ENCODE measurements around the gene SUPT6H. TPM values are rescaled to one million over a fixed set of nuclear protein-coding genes. Genes with fewer than 3 reads are reported as not detected.
"Not testable (repeated sequence)": the region's sequence is repeated elsewhere in the genome, so short reads cannot be mapped to it uniquely, and the experiment has no call there.

The SUPT6H gene
- polyA plus RNA-seq, 12 donors: 36.7 to 76.8 (median 40.9) TPM; not detected in 1

DNA sequence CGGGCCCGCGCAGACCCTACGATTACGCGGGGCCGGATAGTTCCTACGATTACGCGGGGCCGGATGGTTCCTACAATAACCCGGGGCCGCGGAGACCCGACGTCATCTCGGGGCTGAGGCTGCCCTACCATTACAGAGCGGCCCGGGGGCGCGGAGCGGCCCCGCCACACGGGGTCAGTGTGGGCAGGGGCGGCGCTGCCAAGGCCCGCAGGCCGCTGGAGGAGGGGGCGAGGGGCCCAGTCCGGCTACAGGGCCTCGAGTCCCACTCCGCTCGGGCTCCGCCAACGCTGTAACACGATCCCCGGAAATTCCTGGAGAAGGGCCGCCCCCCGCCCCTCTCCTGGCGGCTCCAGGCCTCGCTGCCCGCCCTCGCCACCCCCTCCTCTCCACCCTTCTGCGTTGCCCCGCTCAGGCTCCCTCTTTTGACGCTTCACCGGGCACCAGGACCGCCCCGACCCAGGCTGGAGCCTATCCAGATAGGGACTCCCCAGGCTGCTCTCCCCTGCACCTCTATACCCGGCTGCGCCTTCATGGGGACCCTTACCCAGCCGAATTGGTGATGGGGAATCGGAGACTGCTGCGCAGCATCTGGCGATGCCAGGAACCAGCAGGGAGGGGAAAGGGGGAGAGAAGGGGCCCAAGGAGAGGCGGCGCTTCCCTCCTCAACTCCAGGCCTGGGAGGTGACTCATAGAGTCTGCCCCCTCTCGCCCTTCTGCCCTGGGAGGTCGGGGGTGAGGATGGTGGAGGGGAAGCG is 55.8 kb downstream of the SUPT6H start, which contains the start of gene RAB34:
RAB34 (minus strand) TSS at position 291 of the 755 bp plus-strand sequence. CDS start 602 bp downstream, outside the sequence.
- peak; percentile 87 for DNase-seq

DNA sequence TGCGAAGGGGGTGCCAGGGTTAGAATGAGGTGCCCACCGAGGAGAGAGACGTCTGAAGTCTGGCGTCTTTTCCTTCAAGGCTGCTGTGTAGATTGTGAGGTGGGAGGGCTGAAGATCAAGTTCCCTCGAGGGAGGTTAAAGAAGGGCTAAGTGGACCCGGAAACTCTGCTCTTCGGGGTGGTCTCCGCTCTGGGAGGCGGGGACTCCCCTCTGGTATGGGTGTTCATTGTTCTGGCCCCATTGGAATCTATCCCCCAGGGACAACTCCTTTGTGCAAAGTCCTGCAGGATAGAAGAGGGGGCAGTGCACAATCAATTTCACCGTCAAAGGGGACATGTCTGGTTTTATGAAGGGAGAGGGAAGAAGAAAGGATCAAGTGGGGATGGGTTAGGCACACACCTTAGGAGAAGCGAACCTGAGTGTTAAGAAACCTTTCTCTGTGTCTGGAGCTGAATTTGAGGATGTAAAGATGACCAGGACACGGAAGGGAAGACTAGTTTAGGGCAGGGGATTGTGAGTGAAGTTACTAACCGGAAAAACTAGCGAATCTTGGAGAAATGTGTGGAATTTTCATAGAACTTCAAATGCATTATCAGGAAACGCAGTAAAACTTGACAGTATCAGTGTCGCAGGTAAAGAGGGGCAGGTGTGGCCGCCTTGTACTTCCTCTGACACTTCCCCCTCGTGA is 56.5 kb downstream of the SUPT6H start:
- DNase-seq: no peak

DNA sequence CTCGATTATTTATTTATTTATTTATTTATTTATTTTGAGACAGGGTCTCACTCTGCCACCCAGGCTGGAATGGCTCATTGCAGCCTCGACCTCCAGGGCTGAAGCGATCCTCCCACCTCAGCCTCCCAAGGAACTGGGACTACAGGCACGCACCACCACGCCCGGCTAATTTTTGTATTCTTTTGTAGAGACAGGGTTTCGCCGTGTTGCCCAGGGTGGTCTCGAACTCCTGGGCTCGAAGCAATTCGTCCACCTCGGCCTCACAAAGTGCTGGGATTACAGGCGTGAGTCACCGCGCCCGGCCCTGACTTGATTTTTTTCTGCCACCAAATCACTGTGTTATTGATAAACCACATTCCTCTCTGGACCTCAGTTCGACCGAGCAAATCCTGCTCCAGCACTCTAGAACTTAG is 57.0 kb downstream of the SUPT6H start:
- no peak for DNase-seq

DNA sequence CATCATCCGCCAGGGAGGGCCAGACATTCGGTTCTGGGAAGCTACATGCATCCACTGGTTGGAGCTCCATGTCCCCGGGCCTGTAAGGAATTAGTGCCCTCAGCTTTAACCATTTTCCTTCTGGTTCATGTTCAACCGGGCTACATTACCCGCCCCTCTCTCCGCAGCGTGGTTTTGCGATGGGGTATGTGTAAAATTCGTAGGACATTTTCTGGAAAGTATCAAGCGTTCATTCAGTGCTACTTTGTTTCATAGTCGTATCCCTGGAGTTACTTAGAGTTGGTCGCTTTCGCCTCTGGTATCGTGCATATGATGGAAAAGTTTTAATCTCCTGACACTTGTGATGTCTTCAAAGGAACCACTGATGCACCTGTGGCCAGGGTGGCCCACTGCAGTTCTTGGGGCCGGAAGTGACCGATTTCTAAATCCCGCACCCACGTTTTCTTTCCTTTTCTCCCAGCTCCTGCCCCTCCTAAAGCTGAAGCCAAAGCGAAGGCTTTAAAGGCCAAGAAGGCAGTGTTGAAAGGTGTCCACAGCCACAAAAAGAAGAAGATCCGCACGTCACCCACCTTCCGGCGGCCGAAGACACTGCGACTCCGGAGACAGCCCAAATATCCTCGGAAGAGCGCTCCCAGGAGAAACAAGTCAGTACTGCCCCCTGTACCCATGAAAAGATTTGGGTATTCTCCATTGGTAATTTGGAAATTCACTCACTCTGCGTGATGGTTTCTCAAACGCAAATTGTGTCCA is 58.4 kb downstream of the SUPT6H start:
- no peak for DNase-seq

DNA sequence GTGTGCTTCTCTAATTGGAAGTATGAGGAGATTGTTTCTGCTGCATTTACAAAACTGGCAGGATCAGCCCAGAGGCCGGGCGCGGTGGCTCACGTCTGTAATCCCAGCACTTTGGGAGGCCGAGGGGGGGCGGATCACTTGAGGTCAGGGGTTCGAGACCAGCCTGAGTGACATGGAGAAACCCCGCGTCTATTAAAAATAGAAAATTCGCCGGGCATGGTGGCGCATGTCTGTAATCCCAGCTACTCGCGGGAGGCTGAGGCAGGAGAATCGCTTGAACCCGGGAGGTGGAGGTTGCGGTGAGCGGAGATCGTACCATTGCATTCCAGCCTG is 59.0 kb downstream of the SUPT6H start:
- DNase-seq: not testable (repeated sequence)

DNA sequence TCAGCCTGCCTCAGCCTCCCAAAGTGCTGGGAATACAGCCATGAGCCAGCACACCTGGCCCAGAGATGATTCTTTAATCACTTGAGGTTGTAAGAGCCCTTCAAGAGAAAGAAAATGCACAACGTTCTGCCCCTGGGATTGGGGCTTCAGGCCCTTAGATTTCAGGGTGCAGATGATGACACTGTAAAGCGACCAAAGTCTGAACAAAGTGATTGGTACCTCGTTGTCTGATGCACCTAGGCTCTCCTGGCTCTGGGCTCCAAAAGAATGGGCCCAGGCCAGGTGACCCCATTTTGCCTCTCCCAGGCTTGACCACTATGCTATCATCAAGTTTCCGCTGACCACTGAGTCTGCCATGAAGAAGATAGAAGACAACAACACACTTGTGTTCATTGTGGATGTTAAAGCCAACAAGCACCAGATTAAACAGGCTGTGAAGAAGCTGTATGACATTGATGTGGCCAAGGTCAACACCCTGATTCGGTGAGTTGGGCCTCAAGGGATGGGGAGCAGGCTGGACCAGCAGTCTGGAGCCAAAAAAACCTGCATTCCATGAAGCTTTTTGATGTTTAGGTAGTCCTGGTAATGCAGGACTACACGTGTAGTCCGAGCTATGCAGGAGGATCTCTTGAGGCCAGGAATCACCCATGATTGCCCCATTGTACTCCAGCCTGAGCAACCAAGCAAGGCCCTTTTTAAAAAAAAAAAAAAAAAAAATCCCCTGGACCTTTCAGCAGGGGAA is 60.6 kb downstream of the SUPT6H start:
- DNase-seq: no peak

DNA sequence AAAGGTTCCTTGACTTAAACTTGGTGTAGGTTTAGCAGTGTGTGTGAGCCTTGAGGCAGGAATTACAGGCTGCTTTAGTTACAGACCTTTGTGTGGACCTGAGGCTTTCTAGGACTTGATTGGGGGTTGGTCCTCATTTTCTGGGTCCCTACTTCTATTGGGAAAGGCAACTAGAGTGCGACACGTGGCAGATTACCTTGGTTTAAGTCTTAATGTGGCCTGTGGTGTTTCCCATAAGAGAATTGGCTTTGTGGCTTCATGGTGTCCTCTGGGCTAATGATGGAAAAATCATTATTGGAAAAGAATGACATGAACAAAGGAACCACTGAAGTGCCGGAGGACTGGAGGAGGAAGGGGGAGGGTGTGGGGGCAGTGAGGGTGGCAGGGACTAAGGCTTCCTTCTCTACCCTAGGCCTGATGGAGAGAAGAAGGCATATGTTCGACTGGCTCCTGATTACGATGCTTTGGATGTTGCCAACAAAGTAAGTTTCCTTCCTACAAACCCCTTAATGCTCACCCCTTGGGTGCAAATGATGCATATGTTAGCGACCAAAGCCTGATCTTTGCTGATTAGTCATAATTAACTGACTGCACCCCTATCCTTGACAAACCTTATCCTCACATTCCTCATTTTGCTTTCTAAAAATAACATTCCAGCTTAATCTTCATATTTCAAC is 61.3 kb downstream of the SUPT6H start:
- no peak for DNase-seq

DNA sequence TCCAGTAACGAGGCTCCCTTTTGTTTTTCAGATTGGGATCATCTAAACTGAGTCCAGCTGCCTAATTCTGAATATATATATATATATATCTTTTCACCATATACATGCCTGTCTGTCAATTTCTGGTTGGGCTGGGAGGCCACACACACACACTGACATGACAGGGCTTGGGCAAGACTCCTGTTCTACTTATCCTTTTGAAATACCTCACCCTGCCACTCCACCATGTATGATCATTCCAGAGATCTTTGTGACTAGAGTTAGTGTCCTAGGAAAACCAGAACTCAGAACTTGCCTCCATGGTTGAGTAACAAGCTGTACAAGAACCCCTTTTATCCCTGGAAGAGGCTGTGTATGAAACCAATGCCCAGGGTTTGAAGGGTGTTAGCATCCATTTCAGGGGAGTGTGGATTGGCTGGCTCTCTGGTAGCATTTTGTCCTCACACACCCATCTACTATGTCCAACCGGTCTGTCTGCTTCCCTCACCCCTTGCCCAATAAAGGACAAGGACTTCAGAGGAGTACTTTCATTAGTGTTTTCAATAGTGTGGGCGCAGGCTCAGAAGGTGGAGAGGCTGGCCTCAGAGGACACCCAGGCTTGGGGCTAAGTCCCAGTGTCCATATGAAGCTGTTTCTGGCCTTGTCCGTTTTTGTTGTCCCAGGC is 62.0 kb downstream of the SUPT6H start:
- DNase-seq: not testable (repeated sequence)

DNA sequence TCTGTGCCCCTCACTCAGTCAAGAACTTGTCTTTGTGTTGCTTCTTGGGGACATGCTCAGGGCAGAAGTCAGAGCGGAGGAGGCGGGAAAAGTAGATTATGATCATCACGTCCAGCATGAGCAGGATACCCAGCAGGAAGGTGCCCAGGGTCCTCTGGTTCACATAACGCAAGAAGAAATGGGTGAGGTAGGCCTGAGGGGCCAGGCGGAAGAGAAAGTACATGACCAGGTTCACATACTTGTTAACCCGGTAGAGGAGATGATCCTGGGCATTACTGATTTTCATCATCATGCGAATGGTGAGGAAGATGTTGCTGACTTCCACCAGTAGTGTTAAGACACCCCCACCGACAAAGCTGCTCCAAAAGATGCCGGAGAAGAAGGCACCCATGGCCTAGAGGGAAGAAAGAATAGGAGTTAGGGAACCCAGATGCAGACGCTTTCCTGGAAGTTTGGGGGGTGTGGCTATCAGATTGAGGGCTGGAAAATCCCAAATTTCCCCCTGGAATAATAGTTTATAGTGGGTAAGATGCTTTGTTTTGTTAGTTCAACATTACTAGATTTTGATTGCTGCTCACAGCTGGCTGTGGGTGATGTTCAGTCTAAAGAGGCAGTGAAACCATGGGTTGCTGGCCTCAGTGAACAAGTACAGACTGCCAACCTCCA is 62.6 kb downstream of the SUPT6H start:
- no peak for DNase-seq

DNA sequence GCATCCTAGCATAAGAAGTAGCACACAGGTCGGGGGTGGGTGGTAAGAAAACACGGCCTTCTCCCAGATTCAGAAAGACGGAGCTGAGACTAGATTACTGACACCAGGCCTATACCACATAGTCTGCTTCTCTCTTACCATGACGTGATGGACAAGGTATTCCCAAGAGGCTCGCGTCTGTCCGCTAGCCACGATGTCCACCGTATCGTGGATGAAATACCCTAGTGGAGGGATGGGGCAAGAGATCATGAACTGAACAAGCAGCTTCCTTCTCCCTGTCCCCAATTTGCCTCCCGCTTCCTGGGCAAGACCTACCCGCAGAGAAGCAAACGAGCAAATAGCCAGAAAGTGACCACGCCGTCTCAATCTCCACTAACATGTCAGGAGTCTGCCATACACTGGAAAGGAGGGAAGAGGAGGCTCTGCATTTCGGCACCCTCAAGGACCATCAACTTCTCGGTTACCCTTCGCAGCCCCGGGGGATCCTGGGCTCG is 63.2 kb downstream of the SUPT6H start:
- no peak for DNase-seq

DNA sequence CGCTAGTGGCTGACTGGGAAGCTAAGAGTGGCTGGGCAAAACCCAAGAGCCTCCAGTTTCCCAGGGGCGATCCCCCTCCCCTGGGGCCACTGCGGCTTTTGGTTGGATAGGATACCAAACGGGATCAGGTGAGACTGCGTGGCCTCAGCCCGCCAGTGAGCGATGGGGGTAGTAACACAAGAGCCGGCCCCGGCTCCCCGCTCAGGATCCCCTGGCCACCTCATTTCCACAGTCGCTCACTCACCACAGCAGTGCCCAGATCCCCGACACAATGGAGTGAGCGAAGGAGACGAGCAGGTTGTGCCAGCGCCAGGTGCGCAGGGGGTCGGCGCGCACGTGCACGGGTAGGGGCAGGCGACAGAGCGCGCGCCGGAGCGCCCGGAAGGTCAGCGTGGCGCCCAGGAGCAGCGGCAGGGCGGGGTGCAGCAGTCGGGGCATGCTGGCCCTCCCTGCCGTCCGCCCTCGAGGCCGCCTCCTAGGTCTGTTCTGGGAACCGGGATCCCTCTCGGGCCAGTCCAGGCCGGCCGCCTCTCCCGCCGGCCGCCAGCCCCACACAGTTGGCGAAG is 63.7 kb downstream of the SUPT6H start:
- DNase-seq: no peak

DNA sequence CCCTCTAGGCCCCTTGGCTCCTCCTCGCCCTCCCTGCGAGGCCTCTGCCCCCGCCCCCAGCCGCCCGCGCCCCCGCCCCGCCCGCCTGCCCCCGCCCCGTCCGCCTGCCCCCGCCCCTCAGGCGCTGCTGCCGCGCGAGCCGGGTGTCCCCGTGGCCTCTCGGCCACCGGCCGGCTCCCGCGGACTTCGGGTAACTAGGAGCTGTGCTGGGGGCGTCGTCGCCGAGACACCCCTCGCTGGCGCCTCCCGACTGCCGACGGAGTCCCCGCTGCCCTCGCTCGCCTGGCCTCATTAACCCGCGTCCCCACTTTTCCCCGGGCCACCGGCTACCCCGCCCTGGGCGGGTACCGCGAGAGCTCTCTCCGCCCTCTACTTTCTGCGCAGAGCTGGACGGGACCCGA is 64.2 kb downstream of the SUPT6H start, which contains the start of gene TLCD1:
TLCD1 (minus strand) TSS at position 8 of the 401 bp plus-strand sequence. CDS start 136 bp downstream, outside the sequence.
- peak; percentile 67 for DNase-seq

DNA sequence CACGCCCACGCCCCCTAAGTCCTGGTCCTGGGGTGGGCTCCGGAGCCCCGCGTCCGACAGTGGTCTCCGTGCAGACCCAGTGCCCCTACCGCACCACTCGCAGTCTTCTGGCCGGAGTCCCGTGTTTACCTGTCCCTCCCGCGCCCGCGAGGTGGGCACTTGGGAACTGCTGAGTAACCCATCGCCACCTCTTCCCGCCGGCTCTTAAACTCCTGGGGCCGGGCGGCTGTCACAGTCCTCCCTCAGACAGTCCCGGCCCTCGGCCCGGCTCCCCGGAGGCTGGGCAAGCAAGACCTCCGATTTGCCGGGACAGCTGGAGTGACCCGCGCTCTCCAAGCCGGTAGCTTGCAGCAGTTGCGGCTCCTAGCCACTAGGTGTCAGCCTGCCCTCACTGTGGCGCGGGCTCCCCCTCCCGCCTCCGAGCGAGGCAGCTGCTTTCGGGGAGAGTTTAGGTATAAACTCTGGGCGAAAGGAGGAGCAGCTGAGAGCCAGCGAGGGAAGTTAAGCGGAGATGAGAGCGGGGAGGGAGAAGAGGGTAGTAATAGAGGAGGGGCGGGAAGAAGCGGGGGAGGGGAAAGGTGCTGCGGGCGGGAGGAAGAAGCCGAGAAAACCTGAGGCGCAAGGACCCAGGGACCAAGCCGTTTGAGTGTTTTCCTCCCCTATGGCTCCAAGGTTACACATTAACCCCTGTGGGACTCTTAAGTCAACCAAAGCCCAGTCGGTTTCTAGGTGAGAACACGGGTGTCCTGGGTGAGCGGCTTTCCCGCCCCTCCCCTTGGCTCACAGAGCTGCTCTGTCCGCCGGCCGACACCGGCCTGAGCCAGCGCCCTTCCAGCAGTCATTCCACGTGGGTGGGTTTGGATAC is 64.9 kb downstream of the SUPT6H start:
- DNase-seq: peak; percentile 96

DNA sequence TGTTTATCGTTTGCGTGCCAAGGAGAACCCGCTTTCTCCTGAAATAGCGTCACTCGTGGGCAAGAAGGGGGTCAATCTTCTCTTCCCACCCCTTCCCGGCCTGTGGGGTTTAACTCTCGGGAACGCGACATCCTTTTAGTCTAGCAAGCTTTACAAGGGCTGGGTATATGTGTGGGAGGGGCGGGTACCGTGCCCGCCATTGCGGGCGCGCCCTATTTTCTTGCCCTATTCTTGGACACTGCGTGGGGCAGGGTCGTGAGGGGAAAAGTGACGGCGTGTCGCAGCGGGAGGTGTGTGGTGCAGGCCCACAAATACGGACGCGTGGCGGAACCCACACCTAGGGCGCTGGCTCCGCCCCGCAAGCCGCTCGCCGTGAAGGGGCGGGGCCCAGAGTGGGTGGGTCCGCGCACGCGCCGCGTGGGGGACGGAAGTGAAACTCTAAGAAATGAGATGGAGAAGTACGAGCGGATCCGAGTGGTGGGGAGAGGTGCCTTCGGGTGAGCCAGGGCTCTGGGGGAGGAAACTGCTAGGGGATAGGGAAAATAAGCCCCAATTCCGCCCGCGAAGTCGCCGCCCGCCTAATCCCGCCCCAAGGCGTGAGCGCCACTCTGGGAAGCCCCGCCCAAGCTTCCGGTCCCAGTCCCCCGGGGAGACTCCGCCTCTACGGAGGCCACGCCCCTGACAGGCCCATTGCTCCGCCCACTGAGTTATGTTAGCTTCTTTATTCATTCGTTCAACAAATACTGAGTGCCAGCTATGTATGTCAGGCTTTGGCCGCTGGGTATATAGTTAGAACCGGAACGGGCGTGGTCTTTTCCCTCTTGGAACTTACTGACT is 66.6 kb downstream of the SUPT6H start, which contains the start of gene NEK8:
NEK8 (plus strand) TSS at position 425 of the 837 bp plus-strand sequence; CDS start at position 451, 26 bp downstream.
- DNase-seq: peak; percentile 95

DNA sequence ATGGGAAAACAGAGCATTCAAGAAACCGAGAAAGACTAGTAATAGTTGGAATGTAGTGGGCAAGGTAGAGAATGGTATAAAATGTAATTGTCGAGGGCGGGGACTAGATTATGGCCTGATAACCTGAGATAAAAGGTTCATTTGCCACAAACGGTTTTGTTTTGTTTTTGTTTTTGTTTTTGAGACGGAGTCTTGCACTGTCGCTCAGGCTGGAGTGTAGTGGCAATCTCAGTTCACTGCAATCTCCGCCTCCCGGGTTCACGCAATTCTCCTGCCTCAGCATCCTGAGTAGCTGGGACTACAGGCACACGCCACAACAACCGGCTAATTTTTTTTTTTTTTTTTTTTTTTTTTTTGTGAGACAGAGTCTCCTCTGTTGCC is 67.9 kb downstream of the SUPT6H start:
- no peak for DNase-seq

DNA sequence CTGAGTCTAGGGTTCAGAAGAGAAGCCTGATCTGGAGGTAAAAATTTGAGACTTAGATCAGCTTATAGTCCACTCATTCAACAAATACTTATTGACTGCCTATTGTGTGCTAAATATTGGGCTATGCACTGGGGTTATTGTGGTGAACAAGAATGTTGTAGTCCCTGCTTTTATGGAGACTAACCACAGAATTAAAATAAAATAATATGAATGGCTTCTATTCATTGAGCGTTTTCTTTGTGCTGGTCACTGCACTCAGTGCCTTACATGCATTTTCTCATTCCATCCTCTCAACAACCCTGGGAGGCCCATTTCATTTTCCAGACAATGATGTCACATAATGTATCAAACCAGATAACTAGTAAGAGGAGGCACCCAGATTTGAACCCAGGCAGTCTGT is 71.3 kb downstream of the SUPT6H start:
- no peak for DNase-seq

DNA sequence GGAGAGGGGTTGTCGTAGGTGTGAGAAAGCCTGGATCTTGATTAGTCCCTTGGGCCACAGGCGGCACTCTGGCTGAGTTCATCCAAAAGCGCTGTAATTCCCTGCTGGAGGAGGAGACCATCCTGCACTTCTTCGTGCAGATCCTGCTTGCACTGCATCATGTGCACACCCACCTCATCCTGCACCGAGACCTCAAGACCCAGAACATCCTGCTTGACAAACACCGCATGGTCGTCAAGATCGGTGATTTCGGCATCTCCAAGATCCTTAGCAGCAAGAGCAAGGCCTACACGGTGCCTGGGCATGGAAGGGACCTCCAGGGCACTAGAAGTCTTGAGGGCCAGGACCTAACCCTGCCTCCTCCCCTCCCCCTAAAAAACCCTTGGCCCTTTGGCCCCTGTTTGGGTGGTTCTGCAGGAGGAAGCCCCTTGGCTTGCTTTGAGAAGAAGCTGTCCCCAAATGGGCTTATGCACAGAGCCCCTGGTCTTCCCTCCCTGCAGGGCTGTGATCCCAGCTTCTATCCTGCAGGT is 72.8 kb downstream of the SUPT6H start:
- DNase-seq: no peak

Measured in muscle of arm (tissue), 12 donors.